Mesenchymal stem cell (in vitro differentiated cells and primary cell): ENCODE results near the gene PDE3B.

Source experiments
- DNase-seq: peaks from one replicate; pipeline ENCODE4 v3.0.0-alpha.2; 2013
- H2AFZ ChIP-seq: one replicate; pipeline ENCODE4 v1.6.1; 2013; ENCODE audit warnings: low read depth, mild to moderate bottlenecking, control low read depth, inconsistent platforms, low read length, moderate library complexity
- H2AK5ac ChIP-seq: 2 replicates; pipeline ENCODE4 v1.6.1; 2013; ENCODE audit warnings: low read length, moderate library complexity, mild to moderate bottlenecking, inconsistent platforms; ENCODE audit not compliant: severe bottlenecking
- H2BK120ac ChIP-seq: one replicate; pipeline ENCODE4 v1.6.1; 2013; ENCODE audit warnings: low read depth, mild to moderate bottlenecking, inconsistent platforms, low read length, moderate library complexity
- H2BK12ac ChIP-seq, 2 experiments: one replicate each; pipeline ENCODE4 v1.6.1; 2013; ENCODE audit warnings: inconsistent platforms in 2 of 2, low read length in 2 of 2, mild to moderate bottlenecking in 2 of 2, moderate library complexity in 2 of 2, control low read depth in 1 of 2
- H2BK15ac ChIP-seq: one replicate; pipeline ENCODE4 v1.6.1; 2013; ENCODE audit warnings: mild to moderate bottlenecking, low read depth, inconsistent platforms; ENCODE audit not compliant: poor library complexity, severe bottlenecking
- H2BK5ac ChIP-seq: 2 replicates; pipeline ENCODE4 v1.6.1; 2013; ENCODE audit warnings: low read depth, mild to moderate bottlenecking, low read length, control low read depth, inconsistent platforms; ENCODE audit not compliant: poor library complexity, severe bottlenecking
- H3K14ac ChIP-seq, 2 experiments: one replicate each; pipeline ENCODE4 v1.6.1; 2013; ENCODE audit warnings: inconsistent platforms in 2 of 2, low read length in 2 of 2, control low read depth in 1 of 2, mild to moderate bottlenecking in 1 of 2, moderate library complexity in 1 of 2
- H3K18ac ChIP-seq, 2 experiments: one replicate each; pipeline ENCODE4 v1.6.1; 2013; ENCODE audit warnings: inconsistent platforms in 2 of 2, low read length in 2 of 2, control low read depth in 1 of 2, low read depth in 1 of 2, mild to moderate bottlenecking in 1 of 2
- H3K23ac ChIP-seq, 2 experiments: one replicate each; pipeline ENCODE4 v1.6.1; 2013; ENCODE audit warnings: inconsistent platforms in 2 of 2, low read length in 2 of 2, mild to moderate bottlenecking in 2 of 2, moderate library complexity in 2 of 2, control low read depth in 1 of 2
- H3K27ac ChIP-seq: 2 replicates; pipeline ENCODE4 v1.5.1; 2013; ENCODE audit warnings: mild to moderate bottlenecking, moderate library complexity, low read length, control low read depth, inconsistent platforms; ENCODE audit not compliant: poor library complexity, severe bottlenecking
- H3K27me3 ChIP-seq, 2 experiments: 2 replicates each; pipeline versions ENCODE4 v1.6.1 to v1.7.0; 2013; ENCODE audit warnings: low read length in 2 of 2, mild to moderate bottlenecking in 2 of 2, moderate library complexity in 2 of 2, control low read depth in 1 of 2, inconsistent platforms in 1 of 2; ENCODE audit not compliant: control insufficient read depth in 1 of 2, insufficient read depth in 1 of 2
- H3K36me3 ChIP-seq, 2 experiments: 2 replicates each; pipeline versions ENCODE4 v1.6.1 to v1.7.0; 2013; ENCODE audit warnings: low read length in 2 of 2, control low read depth in 1 of 2, inconsistent platforms in 1 of 2, low read depth in 1 of 2, mild to moderate bottlenecking in 1 of 2; ENCODE audit not compliant: insufficient read depth in 2 of 2, control insufficient read depth in 1 of 2
- H3K4ac ChIP-seq, 2 experiments: one replicate each; pipeline ENCODE4 v1.6.1; 2013; ENCODE audit warnings: inconsistent platforms in 2 of 2, low read length in 2 of 2, mild to moderate bottlenecking in 2 of 2, moderate library complexity in 2 of 2, control low read depth in 1 of 2, low read depth in 1 of 2
- H3K4me1 ChIP-seq: 2 replicates; pipeline ENCODE4 v1.6.1; 2013; ENCODE audit warnings: low read depth, low read length, control low read depth; ENCODE audit not compliant: control insufficient read depth, insufficient read depth
- H3K4me2 ChIP-seq: 2 replicates; pipeline ENCODE4 v1.6.1; 2013; ENCODE audit warnings: low read length, mild to moderate bottlenecking, inconsistent platforms; ENCODE audit not compliant: poor library complexity, severe bottlenecking
- H3K4me3 ChIP-seq, 2 experiments: 2 replicates each; pipeline versions ENCODE4 v1.5.1 to v1.7.0; 2013; ENCODE audit warnings: low read length in 2 of 2, mild to moderate bottlenecking in 2 of 2, control low read depth in 1 of 2, low read depth in 1 of 2; ENCODE audit not compliant: insufficient read depth in 1 of 2
- H3K79me1 ChIP-seq: replicated peaks from 2 replicates; pipeline ENCODE4 v1.6.1; 2013; ENCODE audit warnings: mild to moderate bottlenecking, control low read depth, low read length, inconsistent platforms; ENCODE audit not compliant: poor library complexity, severe bottlenecking
- H3K9ac ChIP-seq: 2 replicates; pipeline ENCODE4 v1.7.0; 2013; ENCODE audit warnings: mild to moderate bottlenecking, low read length, moderate library complexity
- H3K9me3 ChIP-seq: 2 replicates; pipeline ENCODE4 v1.7.0; 2013; ENCODE audit warnings: mild to moderate bottlenecking, low read length; ENCODE audit not compliant: control insufficient read depth
- H4K8ac ChIP-seq: one replicate; pipeline ENCODE4 v1.6.1; 2013; ENCODE audit warnings: inconsistent platforms, mild to moderate bottlenecking, low read length, moderate library complexity
- H4K91ac ChIP-seq: one replicate; pipeline ENCODE4 v1.6.1; 2013; ENCODE audit warnings: mild to moderate bottlenecking, low read length, inconsistent platforms
- WGBS: methylation state at CpG from one replicate; pipeline ENCODE4 v1.1.7; 2013; ENCODE audit warnings: mixed read lengths; 5-methylcytosine and 5-hydroxymethylcytosine counted together

The PDE3B gene

GRCh38 chr11:14611939-14612338 lies 31.7 kb upstream of the PDE3B start:
- no peak overlapping the region for H3K4me3 ChIP-seq
- H4K8ac ChIP-seq = no peak overlapping the region
- H3K23ac ChIP-seq = no peak overlapping the region
- H2AK5ac ChIP-seq = no peak overlapping the region
- no peak overlapping the region for H3K9ac ChIP-seq
- no peak overlapping the region for H2BK12ac ChIP-seq
- no peak overlapping the region for H2AFZ ChIP-seq
- H3K27me3 ChIP-seq = no peaks in the 10 kb centered on the region
- H3K4me1 ChIP-seq = no peaks in the 10 kb centered on the region
- H3K4me2 ChIP-seq = no peak overlapping the region
- no peak overlapping the region for H3K14ac ChIP-seq
- H2BK5ac ChIP-seq = no peak overlapping the region
- no peak for DNase-seq
- H3K4ac ChIP-seq = no peak overlapping the region
- H3K79me1 ChIP-seq = no peaks in the 10 kb centered on the region
- H2BK15ac ChIP-seq = no peak overlapping the region
- H3K36me3 ChIP-seq = no peaks in the 10 kb centered on the region
- no peak overlapping the region for H3K18ac ChIP-seq
- no peaks in the 10 kb centered on the region for H3K9me3 ChIP-seq
- no peak overlapping the region for H2BK120ac ChIP-seq
- H3K27ac ChIP-seq = no peak overlapping the region
- no peak overlapping the region for H4K91ac ChIP-seq

DNA sequence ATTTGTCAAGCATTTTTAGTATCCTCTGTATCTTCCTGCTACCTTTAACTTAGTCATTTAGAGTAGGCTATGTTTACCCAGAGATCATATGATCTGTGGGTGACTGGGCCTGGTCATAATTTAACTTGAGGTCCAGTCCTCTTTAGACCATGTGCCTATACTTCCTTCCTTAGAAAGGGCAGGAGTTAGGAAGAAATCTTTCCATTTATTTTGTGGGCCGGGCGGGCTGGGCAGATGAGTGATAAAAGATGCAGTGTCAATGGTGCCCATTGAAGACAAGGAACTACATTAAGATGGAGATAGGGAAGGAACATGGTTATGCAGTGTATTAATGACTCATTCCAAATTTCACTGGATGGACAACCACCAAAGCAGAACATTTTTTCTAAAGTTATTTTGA lies 30.9 kb upstream of the PDE3B start:
- Histone ChIP-seq H3K4ac (no peak overlapping the region), H3K18ac (no peak overlapping the region), H3K14ac (no peak overlapping the region), H3K9ac (no peak overlapping the region), H3K27ac (no peak overlapping the region), H2BK5ac (no peak overlapping the region), H3K9me3 (no peaks in the 10 kb centered on the region), H3K4me3 (no peak overlapping the region), H4K8ac (no peak overlapping the region), H3K27me3 (no peaks in the 10 kb centered on the region), H2BK12ac (no peak overlapping the region), H2BK120ac (no peak overlapping the region), H3K79me1 (no peaks in the 10 kb centered on the region), H3K36me3 (no peaks in the 10 kb centered on the region), H3K4me1 (no peaks in the 10 kb centered on the region), H2AK5ac (no peak overlapping the region), H3K4me2 (no peak overlapping the region), H2AFZ (no peak overlapping the region), H4K91ac (no peak overlapping the region), H2BK15ac (no peak overlapping the region), H3K23ac (no peak overlapping the region)
- no peak for DNase-seq
- 100% methylated on average over 2 of the region's 2 CpGs for WGBS

- H3K9ac ChIP-seq = no peak overlapping the region
- H2BK12ac ChIP-seq = no peak overlapping the region
- no peak overlapping the region for H2BK5ac ChIP-seq
- H2BK15ac ChIP-seq = no peak overlapping the region
- no peaks in the 10 kb centered on the region for H3K79me1 ChIP-seq
- H4K91ac ChIP-seq = no peak overlapping the region
- no peak overlapping the region for H3K14ac ChIP-seq
- no peak overlapping the region for H3K4ac ChIP-seq
- H3K4me1 ChIP-seq = no peaks in the 10 kb centered on the region
- H3K9me3 ChIP-seq = no peaks in the 10 kb centered on the region
- H3K4me3 ChIP-seq = no peak overlapping the region
- H2AK5ac ChIP-seq = no peak overlapping the region
- no peak overlapping the region for H3K23ac ChIP-seq
- H3K18ac ChIP-seq = no peak overlapping the region
- no peaks in the 10 kb centered on the region for H3K36me3 ChIP-seq
- H3K4me2 ChIP-seq = no peak overlapping the region
- no peak overlapping the region for H4K8ac ChIP-seq
- no peak overlapping the region for H2AFZ ChIP-seq
- WGBS = 95% methylated on average over 2 of the region's 2 CpGs
- H3K27me3 ChIP-seq = no peaks in the 10 kb centered on the region
- no peak overlapping the region for H2BK120ac ChIP-seq
- no peak overlapping the region for H3K27ac ChIP-seq
- no peak for DNase-seq
Measured at GRCh38 chr11:14614091-14614622, 29.4 kb upstream of the PDE3B start.

- Histone ChIP-seq H2AFZ (no peak overlapping the region), H3K27ac (no peak overlapping the region), H2AK5ac (no peak overlapping the region), H2BK12ac (no peak overlapping the region), H3K14ac (no peak overlapping the region), H3K4ac (no peak overlapping the region), H3K18ac (no peak overlapping the region), H3K4me3 (no peak overlapping the region), H3K9me3 (no peaks in the 10 kb centered on the region), H2BK15ac (no peak overlapping the region), H3K27me3 (no peaks in the 10 kb centered on the region), H3K36me3 (no peaks in the 10 kb centered on the region), H4K8ac (no peak overlapping the region), H3K23ac (no peak overlapping the region), H4K91ac (no peak overlapping the region), H3K9ac (no peak overlapping the region), H2BK5ac (no peak overlapping the region), H3K79me1 (no peaks in the 10 kb centered on the region), H2BK120ac (no peak overlapping the region), H3K4me1 (no peaks in the 10 kb centered on the region), H3K4me2 (no peak overlapping the region)
- WGBS = 87% methylated on average over 2 of the region's 2 CpGs
- peak; percentile 14 for DNase-seq
Measured at GRCh38 chr11:14617241-14618027, 26.2 kb upstream of the PDE3B start.
